GM23338 (cell line): ENCODE results near the gene CD4. TPM values are rescaled to one million over a fixed set of nuclear protein-coding genes. Genes with fewer than 3 reads are reported as not detected.
"Not testable (repeated sequence)": the region's sequence is repeated elsewhere in the genome, so short reads cannot be mapped to it uniquely, and the experiment has no call there.

Source experiments
- ATAC-seq: fragments of 200-7000 bp; cut with Tn5 transposase; 3 replicates; pipeline ENCODE4 v1.9.1; 2020
- DNase-seq: peaks from one replicate; pipeline ENCODE4 v3.0.0-alpha.2; 2015; ENCODE audit warnings: low spot score
- H2AFZ ChIP-seq: fragments of 200-600 bp; sonication (generic); 2 replicates; pipeline ENCODE4 v1.8.0; 2016; ENCODE audit warnings: antibody characterized with exemption, mild to moderate bottlenecking, moderate library complexity
- H3F3A ChIP-seq: fragments of 200-600 bp; sonication (generic); replicated peaks from 2 replicates; pipeline ENCODE4 v1.8.0; 2017; ENCODE audit warnings: antibody characterized with exemption, mixed run types, low read depth
- H3K27ac ChIP-seq: fragments of 200-600 bp; sonication (generic); 2 replicates; pipeline ENCODE4 v1.6.1; 2016; ENCODE audit warnings: low read depth
- H3K27me3 ChIP-seq: fragments of 200-600 bp; sonication (generic); 2 replicates; pipeline ENCODE4 v1.8.0; 2016; ENCODE audit warnings: mild to moderate bottlenecking, mixed run types, moderate library complexity; ENCODE audit not compliant: insufficient read depth
- H3K36me3 ChIP-seq: fragments of 200-600 bp; sonication (generic); 2 replicates; pipeline ENCODE4 v1.8.0; 2016; ENCODE audit warnings: mild to moderate bottlenecking; ENCODE audit not compliant: insufficient read depth
- H3K4me1 ChIP-seq: fragments of 200-600 bp; sonication (generic); 2 replicates; pipeline ENCODE4 v1.8.0; 2016; ENCODE audit warnings: mild to moderate bottlenecking, moderate library complexity; ENCODE audit not compliant: insufficient read depth
- H3K4me2 ChIP-seq: fragments of 200-600 bp; sonication (generic); 2 replicates; pipeline ENCODE4 v1.7.1; 2017; ENCODE audit warnings: mixed run types
- H3K4me3 ChIP-seq: fragments of 200-600 bp; sonication (generic); 2 replicates; pipeline ENCODE4 v1.6.1; 2016; ENCODE audit warnings: mixed run types
- H3K79me2 ChIP-seq: fragments of 200-600 bp; sonication (generic); replicated peaks from 2 replicates; pipeline ENCODE4 v1.8.0; 2017; ENCODE audit warnings: mild to moderate bottlenecking; ENCODE audit not compliant: insufficient read depth
- H3K9me2 ChIP-seq: fragments of 200-600 bp; sonication (generic); 2 replicates; pipeline ENCODE4 v1.8.0; 2017; ENCODE audit not compliant: insufficient read depth
- H4K20me1 ChIP-seq: fragments of 200-600 bp; sonication (generic); replicated peaks from 2 replicates; pipeline ENCODE4 v1.8.0; 2017; ENCODE audit warnings: mild to moderate bottlenecking; ENCODE audit not compliant: insufficient read depth
- H3K27ac Mint-ChIP-seq: 2 replicates; pipeline ENCODE4 v1.8.0; 2020; ENCODE audit warnings: inconsistent platforms, mild to moderate bottlenecking, moderate library complexity, mixed read lengths
- H3K27me3 Mint-ChIP-seq: 3 replicates; pipeline ENCODE4 v1.8.0; 2022; ENCODE audit warnings: low read depth, mild to moderate bottlenecking, moderate library complexity, mixed read lengths, inconsistent platforms; ENCODE audit not compliant: insufficient read depth, poor library complexity
- H3K36me3 Mint-ChIP-seq: 3 replicates; pipeline ENCODE4 v1.8.0; 2021; ENCODE audit warnings: low read depth, mild to moderate bottlenecking, inconsistent platforms, moderate library complexity, mixed read lengths
- H3K4me1 Mint-ChIP-seq: 3 replicates; pipeline ENCODE4 v1.8.0; 2020; ENCODE audit warnings: mild to moderate bottlenecking, inconsistent platforms, mixed read lengths
- H3K4me3 Mint-ChIP-seq: 3 replicates; pipeline ENCODE4 v1.8.0; 2021; ENCODE audit warnings: moderate library complexity, mild to moderate bottlenecking, inconsistent platforms, mixed read lengths
- H3K9me3 Mint-ChIP-seq: 3 replicates; pipeline ENCODE4 v1.8.0; 2020; ENCODE audit warnings: moderate library complexity, mild to moderate bottlenecking, inconsistent platforms, mixed read lengths
- CTCF ChIP-seq, 2 experiments: fragments of 200-600 bp in 1 of 2; sonication (generic) in 1 of 2; conservative IDR thresholded peaks; 2 replicates each; pipeline versions ENCODE4 v1.5.1 to v1.6.1; 2016 to 2017; ENCODE audit warnings: antibody characterized with exemption in 2 of 2, low read depth in 2 of 2, mild to moderate bottlenecking in 2 of 2, moderate library complexity in 1 of 2
- EZH2 ChIP-seq: fragments of 200-600 bp; sonication (generic); IDR thresholded peaks from one replicate; pipeline ENCODE4 v1.8.0; 2017; ENCODE audit warnings: antibody characterized with exemption, mild to moderate bottlenecking, low read depth; ENCODE audit not compliant: unreplicated experiment
- EZH2phosphoT487 ChIP-seq: fragments of 200-600 bp; sonication (generic); IDR thresholded peaks from one replicate; pipeline ENCODE4 v1.8.1; 2018; ENCODE audit warnings: antibody characterized with exemption; ENCODE audit not compliant: unreplicated experiment
- NANOG ChIP-seq: IDR thresholded peaks from 2 replicates; pipeline ENCODE4 v1.6.1; 2016; ENCODE audit warnings: antibody characterized with exemption, borderline replicate concordance
- POLR2AphosphoS5 ChIP-seq: IDR thresholded peaks from 2 replicates; pipeline ENCODE4 v1.6.1; 2016; ENCODE audit warnings: antibody characterized with exemption, low read depth
- ZNF331 ChIP-seq: fragments of 250-450 bp; sonication (Bioruptor Pico); IDR thresholded peaks from 2 replicates; pipeline ENCODE4 v1.5.0; 2020; ENCODE audit warnings: low read depth, mild to moderate bottlenecking, moderate library complexity
- long read RNA-seq: library from polyadenylated mRNA; unstranded; transcript quantifications from one replicate; pipeline ENCODE4 v2.0.0, GENCODE V29; 2020; ENCODE audit not compliant: unreplicated experiment
- polyA plus RNA-seq: library from polyadenylated mRNA; unstranded; fragments of >200 nt; fragmentation: Nextera tagmentation; extraction: Ambion mirVana; gene quantifications from 2 replicates; pipeline ENCODE4 v1.2.1, GENCODE V29; 2016
- total RNA-seq: library from RNA; depleted of rRNA; stranded (reverse); fragments of >200 nt; shearing (Covaris generic); gene quantifications from 2 replicates; pipeline ENCODE4 v1.2.3, GENCODE V29; 2014; rRNA removed

Gene CD4
- total RNA-seq (1.5 and 2.2 TPM in 2 replicates), polyA plus RNA-seq (2.0 and 2.1 TPM in 2 replicates)
- long read RNA-seq, partial matches to known transcripts, result 0 of 2 reads
- long read RNA-seq, other reads (novel, unspliced or antisense), result 2 of 2 reads

- Histone ChIP-seq H3K9me2 (no peaks in the 10 kb centered on the region), H3K27me3 (no peaks in the 10 kb centered on the region), H4K20me1 (no peaks in the 10 kb centered on the region), H3K4me3 (0 out of 2 replicates have a peak within 1 kb of the TSS, but pooled peaks have one; percentile 26), H3K4me1 (peaks cover 22% of the 10 kb centered on the region), H3F3A (no peaks in the 10 kb centered on the region), H3K4me2 (peak within 1 kb of the TSS; percentile 55; the same call in 1 of the 2 replicates), H3K79me2 (no peaks in the 10 kb centered on the region), H2AFZ (peak within 1 kb of the TSS; percentile 97), H3K36me3 (no peaks in the 10 kb centered on the region), H3K27ac (no peak within 1 kb of the TSS)
- TF ChIP-seq NANOG, result no peak
- no peak for TF ChIP-seq EZH2phosphoT487
- TF ChIP-seq EZH2, result no peak
- TF ChIP-seq POLR2AphosphoS5, result no peak
- DNase-seq (peak; percentile 53), ATAC-seq (peak; percentile 50)
- Mint-ChIP-seq H3K4me3 (no peak within 1 kb of the TSS; the same call in 2 of the 3 replicates), H3K36me3 (no peaks in the 10 kb centered on the region; the same call in 2 of the 3 replicates), H3K27ac (no peak within 1 kb of the TSS), H3K4me1 (peaks cover 29% of the 10 kb centered on the region), H3K27me3 (peaks cover 12% of the 10 kb centered on the region), H3K9me3 (no peaks in the 10 kb centered on the region)
These were observed at the start of gene CD4 for GRCh38 chr12:6788972-6789924. Gene CD4, plus strand, starts transcription at chr12:6789528. Its CDS starts 10,611 bp downstream, at chr12:6800139.

GRCh38 chr12:6742080-6742479, 47.2 kb upstream of the CD4 start:
- not testable (repeated sequence) for H3K4me1 ChIP-seq, H3K79me2 ChIP-seq, H3K27ac Mint-ChIP-seq, H3K27ac ChIP-seq, H3K4me2 ChIP-seq, H3K27me3 Mint-ChIP-seq, H3K27me3 ChIP-seq, H3K4me3 ChIP-seq, H3K9me3 Mint-ChIP-seq, H3K36me3 ChIP-seq, ATAC-seq, H2AFZ ChIP-seq, H3K4me1 Mint-ChIP-seq, H4K20me1 ChIP-seq, DNase-seq, H3K4me3 Mint-ChIP-seq, H3K9me2 ChIP-seq, H3F3A ChIP-seq
- peaks cover 20% of the 10 kb centered on the region for H3K36me3 Mint-ChIP-seq

GRCh38 chr12:6742834-6743233, 46.5 kb upstream of the CD4 start:
- no peak overlapping the region for H3K4me3 Mint-ChIP-seq
- no peaks in the 10 kb centered on the region for H3K27me3 ChIP-seq
- no peaks in the 10 kb centered on the region for H3K36me3 ChIP-seq
- H3K36me3 Mint-ChIP-seq, result peaks cover 27% of the 10 kb centered on the region
- H3K4me2 ChIP-seq, result no peak overlapping the region
- H3K4me1 ChIP-seq, result no peaks in the 10 kb centered on the region
- no peak overlapping the region for H3K27ac ChIP-seq
- H3F3A ChIP-seq, result 0 out of 2 replicates have a peak, but pooled peaks cover 5% of the 10 kb centered on the region
- no peak overlapping the region for H3K4me3 ChIP-seq
- no peaks in the 10 kb centered on the region for H3K9me2 ChIP-seq
- H2AFZ ChIP-seq, result no peak overlapping the region
- no peak overlapping the region for H3K27ac Mint-ChIP-seq
- H3K9me3 Mint-ChIP-seq, result no peaks in the 10 kb centered on the region
- H3K27me3 Mint-ChIP-seq, result peaks cover 8% of the 10 kb centered on the region
- DNase-seq, result no peak
- peaks cover 4% of the 10 kb centered on the region; the same call in 1 of the 3 replicates for H3K4me1 Mint-ChIP-seq
- no peaks in the 10 kb centered on the region for H4K20me1 ChIP-seq
- ATAC-seq, result no peak
- H3K79me2 ChIP-seq, result no peaks in the 10 kb centered on the region
- TF ChIP-seq CTCF (conservative IDR thresholded peaks at IDR 0.05; ENCODE audit: low read depth in 2 of 2) (no peak), ZNF331 (CRISPR knock-in tag) (no peak), POLR2AphosphoS5 (no peak), EZH2phosphoT487 (no peak)
